CD4-positive, alpha-beta T cell treated with Interferon gamma for 1 hour (primary cell): ENCODE measurements around the gene ZSCAN4.
A peak's percentile ranks its signal among the peaks of the same experiment; 100 is the strongest.

ENCODE experiments used
- DNase-seq: peaks from one replicate; pipeline ENCODE4 v3.0.0-alpha.2; 2020

ZSCAN4 gene

DNA sequence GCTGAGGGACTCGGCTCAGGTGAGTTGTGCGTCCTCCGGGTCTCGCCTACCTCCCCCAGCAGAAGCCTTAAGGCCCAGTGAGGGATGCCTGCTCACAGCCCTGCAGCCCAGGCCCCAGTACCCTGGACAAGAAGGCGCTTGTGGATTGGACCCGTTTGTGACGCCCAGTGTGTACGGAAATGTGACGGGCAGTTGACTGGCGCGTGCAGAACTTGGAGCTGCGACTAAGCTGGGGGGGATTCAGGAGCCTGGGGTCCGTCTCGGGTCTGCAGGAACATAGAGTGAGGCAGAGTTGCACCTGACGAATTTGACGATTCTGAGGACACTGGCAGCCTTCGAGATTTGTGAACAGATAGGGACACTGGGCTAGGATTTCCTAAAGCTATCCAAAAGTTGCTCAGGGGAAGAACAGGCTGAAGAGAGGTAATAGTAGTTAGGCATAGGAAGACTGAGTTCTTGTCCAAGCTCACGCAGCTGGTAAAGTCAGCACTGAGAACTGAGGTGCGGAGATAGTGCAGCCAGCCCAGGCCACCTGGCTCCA is 13.6 kb downstream of the ZSCAN4 start:
- DNase-seq, result no peak

DNA sequence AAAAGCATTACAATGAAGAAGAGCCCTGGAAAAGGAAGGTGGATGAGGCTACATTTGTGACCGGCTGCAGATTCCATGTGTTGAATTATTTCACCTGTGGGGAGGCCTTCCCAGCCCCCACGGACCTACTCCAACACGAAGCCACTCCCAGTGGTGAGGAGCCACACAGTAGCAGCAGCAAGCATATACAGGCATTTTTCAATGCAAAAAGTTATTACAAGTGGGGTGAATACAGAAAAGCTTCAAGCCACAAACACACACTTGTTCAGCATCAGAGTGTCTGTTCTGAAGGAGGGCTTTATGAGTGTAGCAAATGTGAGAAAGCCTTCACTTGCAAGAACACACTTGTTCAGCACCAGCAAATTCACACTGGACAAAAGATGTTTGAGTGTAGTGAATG is 18.0 kb downstream of the ZSCAN4 start:
- DNase-seq, result no peak

- no peak for DNase-seq
Measured at GRCh38 chr19:57687363-57688010, 18.8 kb downstream of the ZSCAN4 start.

- DNase-seq, result no peak
Measured at GRCh38 chr19:57688011-57688763, 19.5 kb downstream of the ZSCAN4 start.

- DNase-seq, result no peak
Measured at GRCh38 chr19:57689750-57690149, 21.0 kb downstream of the ZSCAN4 start.

- DNase-seq, result no peak
Measured at GRCh38 chr19:57701625-57702024, 32.9 kb downstream of the ZSCAN4 start.

GRCh38 chr19:57706346-57706745 is 37.6 kb downstream of the ZSCAN4 start:
- DNase-seq, result no peak

DNA sequence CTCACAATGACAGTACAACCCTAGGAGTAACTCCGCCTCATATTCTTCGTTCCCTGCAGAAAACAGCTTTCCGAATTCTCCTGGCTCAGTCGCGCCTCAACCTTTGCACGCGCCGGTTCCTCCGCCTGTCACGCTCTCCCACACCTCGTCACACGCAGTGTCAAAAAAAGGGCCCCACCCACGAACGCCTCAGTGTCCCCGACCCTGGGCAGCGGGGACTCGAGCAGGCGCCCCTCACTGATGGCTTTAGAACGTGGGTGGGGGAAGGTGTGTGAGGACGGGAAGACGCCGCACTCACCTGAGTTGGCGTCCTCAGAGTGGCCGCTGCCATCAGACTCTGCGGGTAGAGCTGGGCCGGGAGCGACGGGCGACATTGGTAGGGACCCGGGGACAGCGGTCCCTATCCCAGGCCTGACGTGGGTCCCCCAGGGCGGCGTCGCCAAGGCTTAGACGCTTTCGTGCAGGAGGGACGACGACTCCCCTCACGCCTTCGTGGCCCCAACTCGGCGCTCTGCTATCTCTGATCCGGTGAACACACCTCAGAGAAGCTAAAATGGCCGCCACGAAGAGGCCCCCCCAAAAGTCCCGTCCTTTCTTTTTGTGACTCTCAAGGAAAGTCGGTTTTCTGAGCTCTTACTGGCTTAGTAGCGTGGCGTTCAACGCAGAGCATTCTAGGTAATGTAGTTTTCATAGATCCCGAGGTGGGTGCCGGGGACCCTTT is 40.1 kb downstream of the ZSCAN4 start, which contains the start of gene ZNF154:
ZNF154 (minus strand) TSS at position 564 of the 721 bp plus-strand sequence; CDS start at position 331, 233 bp downstream.
- peak; percentile 71 for DNase-seq

DNA sequence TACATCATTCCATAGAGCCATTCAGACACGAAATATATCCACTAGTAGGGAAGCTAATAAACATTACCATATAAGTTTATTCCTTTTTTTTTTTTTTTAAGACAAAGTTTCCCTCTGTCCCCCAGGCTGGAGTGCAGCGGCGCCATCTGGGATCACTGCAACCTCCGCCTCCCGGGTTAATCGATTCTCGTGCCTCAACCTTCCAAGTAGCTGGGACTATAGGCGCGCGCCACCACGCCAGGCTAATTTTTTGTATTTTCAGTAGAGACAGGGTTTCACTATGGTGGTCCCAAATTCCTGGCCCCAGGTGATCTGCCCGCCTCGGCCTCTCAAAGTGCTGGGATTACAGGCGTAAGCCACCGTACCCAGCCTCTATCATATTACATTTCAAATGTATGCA is 40.9 kb downstream of the ZSCAN4 start:
- no peak for DNase-seq

- DNase-seq, result no peak
Measured at GRCh38 chr19:57712222-57712621, 43.5 kb downstream of the ZSCAN4 start.

DNA sequence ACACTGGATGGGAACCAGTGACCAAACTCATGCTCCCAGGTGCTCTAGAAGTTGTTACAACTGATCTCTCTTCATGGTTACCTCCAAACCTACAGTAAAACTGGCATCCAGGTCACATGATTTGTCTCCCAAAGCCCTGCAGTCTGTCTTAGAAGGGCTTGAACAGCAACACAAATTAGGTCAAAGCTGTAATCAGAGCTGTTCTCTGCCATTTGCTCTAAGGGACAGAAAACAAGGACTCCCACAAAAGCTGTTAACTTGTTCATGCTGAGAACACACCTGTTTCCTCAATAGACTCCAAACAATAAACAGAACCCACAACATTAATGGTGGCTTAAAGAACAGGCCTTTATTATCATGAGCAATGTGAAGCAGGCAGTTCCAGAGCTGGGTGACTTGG is 50.7 kb downstream of the ZSCAN4 start:
- DNase-seq, result no peak

DNA sequence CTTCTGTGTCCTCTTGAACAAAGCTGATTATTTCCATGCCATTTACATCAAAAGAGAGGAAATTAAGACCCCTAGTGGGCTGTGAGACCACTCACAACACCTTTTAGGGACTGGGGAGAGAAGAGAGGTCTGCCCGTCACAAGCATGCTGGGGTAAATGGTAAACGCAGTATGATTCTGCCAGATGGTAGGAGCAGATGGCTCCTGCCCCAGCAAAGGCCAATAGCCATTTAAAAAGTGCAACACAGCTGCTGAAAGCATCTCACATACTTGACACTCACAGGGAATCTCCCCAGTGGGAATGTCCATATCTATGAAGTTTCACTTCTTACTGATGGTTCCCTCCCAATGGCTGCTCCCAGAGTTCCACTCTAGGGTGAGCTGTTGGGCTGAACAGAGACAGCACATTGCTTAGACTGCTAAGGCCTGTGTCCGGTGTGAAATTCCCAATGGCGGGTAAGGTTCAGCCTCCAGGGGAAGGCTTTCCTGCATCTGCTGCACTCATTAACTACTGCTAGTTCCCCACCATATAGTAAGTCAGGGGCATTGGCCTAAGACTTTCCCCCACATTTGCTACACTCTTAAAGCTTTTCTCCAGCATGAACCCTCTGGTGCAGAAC is 51.3 kb downstream of the ZSCAN4 start:
- no peak for DNase-seq

- no peak for DNase-seq
Measured at GRCh38 chr19:57720878-57721277, 52.1 kb downstream of the ZSCAN4 start.
